Measurements from ENCODE around the gene PSMB8. TPM values are rescaled to one million over a fixed set of nuclear protein-coding genes. Genes with fewer than 3 reads are reported as not detected.

Gene PSMB8
- total RNA-seq, 1 experiment from 2014 or later: 70.8 TPM

DNA sequence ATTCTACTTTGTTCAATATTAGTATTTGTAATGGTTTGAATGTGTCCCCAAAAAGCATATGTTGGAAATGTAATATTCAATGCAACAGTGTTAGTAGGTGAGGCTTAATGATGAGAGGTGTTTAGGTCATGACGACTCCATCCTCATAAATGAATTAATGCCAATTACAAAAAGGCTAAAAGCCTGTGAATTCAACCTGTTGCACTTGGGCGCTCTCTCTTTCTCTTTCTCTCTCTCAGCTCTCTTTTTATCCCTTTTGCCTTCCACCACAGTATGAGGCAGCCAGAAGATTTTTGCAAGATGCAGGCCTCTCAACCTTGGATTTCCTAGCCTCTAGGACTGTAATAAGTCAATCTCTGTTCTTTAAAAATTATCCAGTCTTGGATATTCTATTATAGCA is 44.7 kb upstream of the PSMB8 start:
- no peaks in the 10 kb centered on the region for H3K27me3 ChIP-seq (ENCODE audit: insufficient read depth, low read depth)
- H3K4me2 ChIP-seq: no peak overlapping the region
- no peak overlapping the region for H3K4me3 ChIP-seq
- no peaks in the 10 kb centered on the region for H4K20me1 ChIP-seq (ENCODE audit: insufficient read depth)
- BruUV-seq (replicated peaks): no TSS peak
- intact Hi-C loops (cut with micrococcal nuclease; ENCODE audit: unreplicated experiment): no loop called here
- H3K4me1 ChIP-seq (replicated peaks; ENCODE audit: insufficient read depth): no peaks in the 10 kb centered on the region; the same call in 1 of the 2 replicates
- H3K9me2 ChIP-seq (ENCODE audit: insufficient read depth): no peaks in the 10 kb centered on the region
- H3K9me3 ChIP-seq (ENCODE audit: insufficient read depth, low read depth): no peaks in the 10 kb centered on the region
- TF ChIP-seq EZH2 (IDR thresholded peaks at IDR 0.05; ENCODE audit: low read depth): no peak
- TF ChIP-seq, protein P1, sequence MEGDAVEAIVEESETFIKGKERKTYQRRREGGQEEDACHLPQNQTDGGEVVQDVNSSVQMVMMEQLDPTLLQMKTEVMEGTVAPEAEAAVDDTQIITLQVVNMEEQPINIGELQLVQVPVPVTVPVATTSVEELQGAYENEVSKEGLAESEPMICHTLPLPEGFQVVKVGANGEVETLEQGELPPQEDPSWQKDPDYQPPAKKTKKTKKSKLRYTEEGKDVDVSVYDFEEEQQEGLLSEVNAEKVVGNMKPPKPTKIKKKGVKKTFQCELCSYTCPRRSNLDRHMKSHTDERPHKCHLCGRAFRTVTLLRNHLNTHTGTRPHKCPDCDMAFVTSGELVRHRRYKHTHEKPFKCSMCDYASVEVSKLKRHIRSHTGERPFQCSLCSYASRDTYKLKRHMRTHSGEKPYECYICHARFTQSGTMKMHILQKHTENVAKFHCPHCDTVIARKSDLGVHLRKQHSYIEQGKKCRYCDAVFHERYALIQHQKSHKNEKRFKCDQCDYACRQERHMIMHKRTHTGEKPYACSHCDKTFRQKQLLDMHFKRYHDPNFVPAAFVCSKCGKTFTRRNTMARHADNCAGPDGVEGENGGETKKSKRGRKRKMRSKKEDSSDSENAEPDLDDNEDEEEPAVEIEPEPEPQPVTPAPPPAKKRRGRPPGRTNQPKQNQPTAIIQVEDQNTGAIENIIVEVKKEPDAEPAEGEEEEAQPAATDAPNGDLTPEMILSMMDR (conservative IDR thresholded peaks at IDR 0.05): no peak
- H3F3A ChIP-seq (ENCODE audit: insufficient read depth, low read depth): no peaks in the 10 kb centered on the region
- no peak for DNase-seq
- no peak overlapping the region for H2AFZ ChIP-seq
- ChIA-PET CTCF (interaction anchor here (1.6 kb wide), 1 partner anchor 96 kb away, joined by 3 read pairs; no protein-coding TSS in a partner anchor), POLR2A (ENCODE audit: unreplicated experiment) (no interaction called here)
- no peaks in the 10 kb centered on the region; the same call in 1 of the 2 replicates for H3K79me2 ChIP-seq (ENCODE audit: low read depth)
- no peak overlapping the region for H3K27ac ChIP-seq
- no peaks in the 10 kb centered on the region for H3K36me3 ChIP-seq (ENCODE audit: low read depth)

DNA sequence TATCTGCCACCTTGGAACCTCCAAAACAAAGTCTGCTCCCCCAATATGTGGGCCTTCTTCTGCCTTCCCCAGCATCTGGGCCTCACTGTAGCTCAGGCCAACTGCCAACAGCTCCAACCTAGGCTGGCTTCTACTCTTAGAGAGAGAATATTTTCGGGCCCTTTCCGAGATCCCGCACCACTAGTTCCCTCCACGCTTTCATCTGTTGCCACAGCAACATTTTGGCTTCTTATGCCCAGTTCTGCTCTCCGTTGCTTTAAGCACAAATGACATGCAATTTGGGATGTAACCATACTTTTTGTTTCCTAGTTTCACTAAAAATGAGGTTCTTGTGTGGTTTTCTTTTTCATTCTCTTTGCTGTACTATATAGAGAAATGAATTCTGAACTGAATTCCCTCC is 43.8 kb upstream of the PSMB8 start:
- H3K9me3 ChIP-seq (ENCODE audit: insufficient read depth, low read depth): no peaks in the 10 kb centered on the region
- no peaks in the 10 kb centered on the region for H3K36me3 ChIP-seq (ENCODE audit: low read depth)
- H3K27ac ChIP-seq: no peak overlapping the region
- no peaks in the 10 kb centered on the region for H3K27me3 ChIP-seq (ENCODE audit: insufficient read depth, low read depth)
- H2AFZ ChIP-seq: no peak overlapping the region
- no peaks in the 10 kb centered on the region for H3K79me2 ChIP-seq (ENCODE audit: low read depth)
- no peak for DNase-seq
- H3K4me2 ChIP-seq: no peak overlapping the region
- H3K4me1 ChIP-seq (replicated peaks; ENCODE audit: insufficient read depth): no peaks in the 10 kb centered on the region
- no peaks in the 10 kb centered on the region for H3F3A ChIP-seq (ENCODE audit: insufficient read depth, low read depth)
- CTCF ChIA-PET: interaction anchor here (1.6 kb wide), 1 partner anchor 97 kb away, joined by 3 read pairs; no protein-coding TSS in a partner anchor
- no TSS peak for BruUV-seq (replicated peaks)
- H3K4me3 ChIP-seq: no peak overlapping the region
- POLR2A ChIA-PET (ENCODE audit: unreplicated experiment): no interaction called here
- H3K9me2 ChIP-seq (ENCODE audit: insufficient read depth): no peaks in the 10 kb centered on the region
- H4K20me1 ChIP-seq (ENCODE audit: insufficient read depth): no peaks in the 10 kb centered on the region
- TF ChIP-seq EZH2 (IDR thresholded peaks at IDR 0.05; ENCODE audit: low read depth): no peak
- TF ChIP-seq, protein P1 (conservative IDR thresholded peaks at IDR 0.05): no peak
- intact Hi-C loops (cut with micrococcal nuclease; ENCODE audit: unreplicated experiment): no loop called here

DNA sequence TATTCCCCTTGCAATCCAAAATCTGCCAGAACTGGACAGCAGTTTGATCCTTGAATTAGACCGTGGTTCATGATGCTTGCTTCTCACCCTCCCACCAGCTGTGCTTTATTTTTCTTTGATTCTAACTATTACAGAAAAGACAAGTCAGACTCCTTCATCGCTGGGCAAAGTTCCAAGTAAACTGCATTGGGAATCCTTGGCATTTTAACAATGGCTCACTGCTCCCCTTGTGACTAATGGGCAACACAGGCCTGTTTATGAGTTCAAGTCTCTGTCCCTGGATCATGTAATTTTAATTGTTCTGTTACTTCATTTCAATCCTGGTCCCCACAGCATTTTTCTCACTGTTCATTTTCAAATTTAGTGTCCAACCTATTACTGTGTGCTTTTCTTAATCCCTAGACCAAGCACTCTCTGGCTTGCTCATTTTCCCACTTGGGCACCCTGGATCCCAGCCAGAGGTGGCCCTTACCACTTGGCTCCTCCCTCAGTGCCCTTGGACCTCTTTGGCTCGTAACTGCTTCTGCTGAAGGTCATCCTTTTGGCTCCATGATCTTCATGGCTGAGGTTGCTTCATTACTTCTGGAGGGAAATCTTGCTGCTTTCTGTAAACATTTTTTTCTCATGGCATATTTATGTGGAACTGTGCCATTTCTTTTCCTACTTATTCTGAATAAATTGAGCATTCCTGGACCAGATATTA is 43.0 kb upstream of the PSMB8 start:
- no peaks in the 10 kb centered on the region for H3K9me2 ChIP-seq (ENCODE audit: insufficient read depth)
- 0 out of 2 replicates have a peak, but pooled peaks cover under 1% of the 10 kb centered on the region for H3K27me3 ChIP-seq (ENCODE audit: insufficient read depth, low read depth)
- H3K4me2 ChIP-seq: no peak overlapping the region
- TF ChIP-seq, protein P1 (conservative IDR thresholded peaks at IDR 0.05): no peak
- TF ChIP-seq EZH2 (IDR thresholded peaks at IDR 0.05; ENCODE audit: low read depth): no peak
- H3K4me1 ChIP-seq (replicated peaks; ENCODE audit: insufficient read depth): no peaks in the 10 kb centered on the region
- H3K79me2 ChIP-seq (ENCODE audit: low read depth): no peaks in the 10 kb centered on the region
- H4K20me1 ChIP-seq (ENCODE audit: insufficient read depth): no peaks in the 10 kb centered on the region
- CTCF ChIA-PET: interaction anchor here (1.6 kb wide), 1 partner anchor 98 kb away, joined by 3 read pairs; no protein-coding TSS in a partner anchor
- POLR2A ChIA-PET (ENCODE audit: unreplicated experiment): interaction anchor here (0.6 to 0.7 kb wide), 3 partner anchors 22 to 99 kb away, joined by 4 to 8 read pairs (median 5); no protein-coding TSS in a partner anchor
- H3K9me3 ChIP-seq (ENCODE audit: insufficient read depth, low read depth): no peaks in the 10 kb centered on the region
- DNase-seq: no peak
- intact Hi-C loops (cut with micrococcal nuclease; ENCODE audit: unreplicated experiment): no loop called here
- no peak overlapping the region for H3K4me3 ChIP-seq
- H3F3A ChIP-seq (ENCODE audit: insufficient read depth, low read depth): no peaks in the 10 kb centered on the region
- H3K36me3 ChIP-seq (ENCODE audit: low read depth): no peaks in the 10 kb centered on the region
- BruUV-seq (replicated peaks): no TSS peak
- H2AFZ ChIP-seq: no peak overlapping the region
- H3K27ac ChIP-seq: no peak overlapping the region
